ENCODE data around the gene ATF5. TPM values are rescaled to one million over a fixed set of nuclear protein-coding genes. Genes with fewer than 3 reads are reported as not detected.

ATF5 gene
- total and polyA plus RNA-seq, 4 donors: 7.0 to 49.1 (median 33.9) TPM

- Histone ChIP-seq H3K4me1 (ENCODE audit: control insufficient read depth in 5 of 5, insufficient read depth in 5 of 5, low read length in 5 of 5) (peaks cover 0 to 11% (median 0%) of the 10 kb centered on the region in 5 donors), H3K27me3 (ENCODE audit: control insufficient read depth in 3 of 3, insufficient read depth in 3 of 3, low read length in 2 of 3) (no peaks in the 10 kb centered on the region), H3K9ac (ENCODE audit: insufficient read depth in 1 of 2, low read length in 2 of 2) (no peak overlapping the region), H3K36me3 (ENCODE audit: control insufficient read depth in 4 of 4, insufficient read depth in 4 of 4, low read length in 4 of 4) (peaks cover 11 to 36% (median 22%) of the 10 kb centered on the region in 4 donors), H3K9me3 (ENCODE audit: control insufficient read depth in 4 of 4, insufficient read depth in 3 of 4, low read length in 3 of 4) (peaks cover 0 to 2% (median 0%) of the 10 kb centered on the region in 4 donors), H3K27ac (ENCODE audit: low read depth in 1 of 2, low read length in 1 of 2) (no peak overlapping the region), H3K4me3 (no peak overlapping the region)
- 65 to 67% methylated on average over 23 of the region's 23 CpGs for WGBS, 2 donors
- TF ChIP-seq CTCF (IDR thresholded peaks at IDR 0.05; ENCODE audit: control extremely low read depth, extremely low read depth): no peak
- ATAC-seq (ENCODE audit: insufficient read depth, low FRiP score) (no peak), DNase-seq (peak in 2 of 3 donors; percentile 30 to 39)
These were observed 41.9 kb upstream of the ATF5 start for GRCh38 chr19:49887037-49887664.

DNA sequence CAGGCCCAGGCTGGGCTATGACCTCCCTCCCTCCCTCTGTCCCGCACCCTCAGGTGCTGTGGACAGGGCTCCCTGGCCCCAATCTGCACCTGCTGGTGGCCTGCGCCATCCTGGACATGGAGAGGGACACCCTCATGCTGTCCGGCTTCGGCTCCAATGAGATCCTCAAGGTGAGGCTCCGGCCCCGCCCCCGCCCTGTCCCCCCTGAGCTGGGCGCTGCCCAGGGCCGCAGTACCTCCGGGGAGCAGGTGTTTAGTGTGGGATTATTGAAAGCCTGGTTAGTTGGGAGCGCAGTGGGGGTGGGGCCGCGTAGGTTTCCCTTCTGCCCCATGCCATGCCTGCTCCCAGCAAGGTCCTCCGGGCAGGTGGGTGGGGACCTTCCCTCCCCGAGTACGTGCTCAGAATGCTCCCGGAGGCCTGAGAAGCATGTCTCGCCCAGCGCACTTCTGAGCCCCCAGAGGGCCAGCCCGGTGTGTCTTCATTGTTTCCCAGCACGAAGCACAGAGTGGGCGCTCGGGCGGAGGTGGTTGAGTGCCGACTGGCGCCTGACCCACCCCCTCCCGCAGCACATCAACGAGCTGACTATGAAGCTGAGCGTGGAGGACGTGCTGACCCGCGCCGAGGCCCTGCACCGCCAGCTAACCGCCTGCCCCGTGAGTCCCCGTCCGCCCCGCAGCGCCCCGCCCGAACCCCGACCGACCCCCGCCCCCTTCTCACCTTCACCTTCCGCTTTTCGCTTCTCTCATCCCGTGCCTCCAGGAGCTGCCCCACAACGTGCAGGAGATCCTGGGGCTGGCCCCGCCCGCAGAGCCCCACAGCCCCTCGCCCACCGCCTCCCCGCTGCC, 41.1 kb upstream of the ATF5 start:
- Histone ChIP-seq H3K9ac (ENCODE audit: insufficient read depth in 1 of 2, low read length in 2 of 2) (no peak overlapping the region), H3K27me3 (ENCODE audit: control insufficient read depth in 3 of 3, insufficient read depth in 3 of 3, low read length in 2 of 3) (peaks cover 0 to 2% (median 0%) of the 10 kb centered on the region in 3 donors), H3K4me1 (ENCODE audit: control insufficient read depth in 5 of 5, insufficient read depth in 5 of 5, low read length in 5 of 5) (peaks cover 0 to 11% (median 0%) of the 10 kb centered on the region in 5 donors), H3K36me3 (ENCODE audit: control insufficient read depth in 4 of 4, insufficient read depth in 4 of 4, low read length in 4 of 4) (peaks cover 4 to 28% (median 17%) of the 10 kb centered on the region in 4 donors), H3K9me3 (ENCODE audit: control insufficient read depth in 4 of 4, insufficient read depth in 3 of 4, low read length in 3 of 4) (peaks cover 0 to 2% (median 0%) of the 10 kb centered on the region in 4 donors), H3K27ac (ENCODE audit: low read depth in 1 of 2, low read length in 1 of 2) (no peak overlapping the region), H3K4me3 (no peak overlapping the region)
- 73 to 79% methylated on average over 52 to 54 of the region's 54 CpGs for WGBS, 2 donors
- TF ChIP-seq CTCF (IDR thresholded peaks at IDR 0.05; ENCODE audit: control extremely low read depth, extremely low read depth): no peak
- ATAC-seq (ENCODE audit: insufficient read depth, low FRiP score): no peak
- DNase-seq: peak in 1 of 3 donors; percentile 38

- WGBS, 2 donors: 84 to 89% methylated on average over 18 of the region's 18 CpGs
- peaks cover 0 to 11% (median 0%) of the 10 kb centered on the region in 5 donors for H3K4me1 ChIP-seq (ENCODE audit: control insufficient read depth in 5 of 5, insufficient read depth in 5 of 5, low read length in 5 of 5)
- peaks cover 0 to 22% (median 12%) of the 10 kb centered on the region in 4 donors for H3K36me3 ChIP-seq (ENCODE audit: control insufficient read depth in 4 of 4, insufficient read depth in 4 of 4, low read length in 4 of 4)
- DNase-seq: no peak
- no peak overlapping the region for H3K27ac ChIP-seq (ENCODE audit: low read depth in 1 of 2, low read length in 1 of 2)
- no peak overlapping the region for H3K9ac ChIP-seq (ENCODE audit: insufficient read depth in 1 of 2, low read length in 2 of 2)
- TF ChIP-seq CTCF (IDR thresholded peaks at IDR 0.05; ENCODE audit: control extremely low read depth, extremely low read depth): no peak
- H3K27me3 ChIP-seq (ENCODE audit: control insufficient read depth in 3 of 3, insufficient read depth in 3 of 3, low read length in 2 of 3): peaks cover 0 to 2% (median 0%) of the 10 kb centered on the region in 3 donors
- H3K9me3 ChIP-seq (ENCODE audit: control insufficient read depth in 4 of 4, insufficient read depth in 3 of 4, low read length in 3 of 4): no peaks in the 10 kb centered on the region
- ATAC-seq (ENCODE audit: insufficient read depth, low FRiP score): no peak
- H3K4me3 ChIP-seq: no peak overlapping the region
These were observed 40.5 kb upstream of the ATF5 start for GRCh38 chr19:49888510-49888824.

Data from lung (tissue), 12 donors.